ENCODE measurements around the gene RAB11FIP4. TPM values are rescaled to one million over a fixed set of nuclear protein-coding genes. Genes with fewer than 3 reads are reported as not detected.

The RAB11FIP4 gene
- total and polyA plus RNA-seq, 2 of the 8 experiments (the other 6 are each of a cell fraction or from before 2014, with no cell fraction given), result 21.7 to 53.2 TPM

DNA sequence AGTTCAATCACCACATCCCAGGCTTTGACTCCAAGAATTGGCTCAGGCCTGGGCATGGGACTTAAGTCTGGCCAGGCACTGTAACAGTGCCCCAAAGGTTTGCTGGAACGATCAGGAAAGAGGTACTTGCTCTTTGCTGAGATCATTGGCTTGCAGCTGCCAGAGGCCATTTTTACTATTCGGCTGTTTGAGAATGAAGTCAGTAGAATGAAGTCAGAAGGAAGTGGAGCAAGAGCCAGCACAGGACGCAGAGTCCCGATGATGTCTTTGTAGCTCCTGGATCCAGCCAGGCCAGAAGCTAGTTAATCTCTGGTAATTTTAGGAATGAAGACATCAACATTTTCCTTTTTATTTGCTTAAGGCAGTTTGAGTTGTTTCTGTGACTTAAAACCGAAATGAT lies 195.5 kb downstream of the RAB11FIP4 start:
- H3K4me3 ChIP-seq (ENCODE audit: extremely low read depth in 1 of 4, insufficient read depth in 2 of 4, low read depth in 3 of 4, low read length in 4 of 4), result no peak overlapping the region
- DNase-seq (ENCODE audit: low read depth in 1 of 2, low spot score in 2 of 2) (no peak), FAIRE-seq (no peak)
- H2BK120ac ChIP-seq (replicated peaks; ENCODE audit: low read depth, low read length), result no peak overlapping the region
- H3K79me1 ChIP-seq (ENCODE audit: low read depth, low read length), result no peaks in the 10 kb centered on the region
- H3K18ac ChIP-seq (ENCODE audit: extremely low read depth, low read length), result no peak overlapping the region
- H4K91ac ChIP-seq (replicated peaks; ENCODE audit: insufficient read length, low read length), result no peak overlapping the region
- no peak overlapping the region for H2BK5ac ChIP-seq (ENCODE audit: low read depth, low read length)
- no peak overlapping the region for H3K4me2 ChIP-seq (ENCODE audit: insufficient read depth in 1 of 2, low read depth in 2 of 2, low read length in 2 of 2)
- H2BK15ac ChIP-seq (ENCODE audit: low read length), result no peak overlapping the region
- H3K4ac ChIP-seq (replicated peaks; ENCODE audit: insufficient read length, low read depth, low read length), result no peak overlapping the region
- no peaks in the 10 kb centered on the region for H3K36me3 ChIP-seq (ENCODE audit: control insufficient read depth in 2 of 4, insufficient read depth in 4 of 4, low read length in 3 of 4)
- no peaks in the 10 kb centered on the region for H3K27me3 ChIP-seq (replicated peaks in 1 of 4; ENCODE audit: control insufficient read depth in 3 of 4, extremely low read depth in 1 of 4, insufficient read depth in 3 of 4, low read length in 3 of 4)
- H2AFZ ChIP-seq (ENCODE audit: low read length), result no peak overlapping the region
- no peaks in the 10 kb centered on the region for H3K79me2 ChIP-seq (ENCODE audit: control insufficient read depth in 1 of 2, insufficient read depth in 2 of 2, low read length in 2 of 2)
- H3K23me2 ChIP-seq (ENCODE audit: low read depth, low read length), result no peaks in the 10 kb centered on the region
- H4K8ac ChIP-seq (ENCODE audit: extremely low read depth, insufficient read depth, low read length), result no peak overlapping the region
- no peak overlapping the region for H2BK12ac ChIP-seq (ENCODE audit: low read depth, low read length)
- H3K27ac ChIP-seq (ENCODE audit: low read depth, low read length), result no peak overlapping the region
- ChIA-PET CTCF (ENCODE audit: partially characterized antibody) (no interaction called here), POLR2A (ENCODE audit: partially characterized antibody) (no interaction called here)
- H3K9me3 ChIP-seq (ENCODE audit: insufficient read depth in 2 of 2, low read depth in 1 of 2, low read length in 1 of 2), result no peaks in the 10 kb centered on the region
- H2BK20ac ChIP-seq (ENCODE audit: low read length), result no peak overlapping the region
- no peak overlapping the region for H3K23ac ChIP-seq (ENCODE audit: insufficient read length)
- no peaks in the 10 kb centered on the region for H3K4me1 ChIP-seq (replicated peaks in 1 of 4; ENCODE audit: control insufficient read depth in 3 of 4, insufficient read depth in 4 of 4, low read length in 3 of 4)
- H3K9ac ChIP-seq (replicated peaks in 1 of 4; ENCODE audit: extremely low read depth in 1 of 4, low read depth in 3 of 4, low read length in 3 of 4), result no peak overlapping the region
- H4K5ac ChIP-seq (ENCODE audit: insufficient read length, low read depth, low read length), result no peak overlapping the region
- no peaks in the 10 kb centered on the region for H4K20me1 ChIP-seq (replicated peaks in 1 of 2; ENCODE audit: control insufficient read depth in 1 of 2, insufficient read depth in 2 of 2, low read length in 2 of 2)
- no peak overlapping the region for H3K56ac ChIP-seq (replicated peaks; ENCODE audit: insufficient read length, low read depth, low read length)
- 93% methylated on average over 5 of the region's 5 CpGs; no CpG with 5 or more reads in 1 of the 2 experiments for WGBS, 2 experiments (ENCODE audit: extremely low coverage in 1 of 2, insufficient coverage in 1 of 2, insufficient read length in 1 of 2, insufficient replicate concordance in 2 of 2, low coverage in 1 of 2, low lambda C conversion rate in 2 of 2, missing lambda C conversion rate in 1 of 2)
- no peak overlapping the region for H2AK5ac ChIP-seq (ENCODE audit: low read depth, low read length)
- no peak overlapping the region for H3K14ac ChIP-seq (ENCODE audit: insufficient read length)
- TF ChIP-seq EP300 (IDR thresholded peaks at IDR 0.05; ENCODE audit: borderline replicate concordance in 1 of 2, low read depth in 2 of 2, low read length in 2 of 2) (no peak), CBX8 (IDR thresholded peaks at IDR 0.05; ENCODE audit: borderline replicate concordance, low read depth, low read length) (no peak), BCL11A (IDR thresholded peaks at IDR 0.05; ENCODE audit: low read depth in 2 of 2, low read length in 2 of 2) (no peak), KDM5A (IDR thresholded peaks at IDR 0.05; ENCODE audit: low read length) (no peak), SIRT6 (IDR thresholded peaks at IDR 0.05; ENCODE audit: low read length) (no peak), RAD21 (IDR thresholded peaks at IDR 0.05 in 1 of 2, conservative IDR thresholded peaks at IDR 0.05 in 1 of 2; ENCODE audit: low read depth in 2 of 2, low read length in 2 of 2) (no peak), CTBP2 (IDR thresholded peaks at IDR 0.05; ENCODE audit: borderline replicate concordance, insufficient read depth, insufficient read length, low read length) (no peak), EGR1 (IDR thresholded peaks at IDR 0.05; ENCODE audit: borderline replicate concordance, low read depth, low read length) (no peak), GTF2F1 (IDR thresholded peaks at IDR 0.05; ENCODE audit: borderline replicate concordance, low read depth, low read length) (no peak), CBX5 (IDR thresholded peaks at IDR 0.05; ENCODE audit: low read depth, low read length) (no peak), NANOG (IDR thresholded peaks at IDR 0.05; ENCODE audit: insufficient read depth, low read depth, low read length, poor library complexity, severe bottlenecking) (no peak), POU5F1 (IDR thresholded peaks at IDR 0.05; ENCODE audit: low read depth, low read length) (no peak), HDAC6 (IDR thresholded peaks at IDR 0.05; ENCODE audit: low read depth, low read length) (no peak)
- TF ChIP-seq, protein P1, sequence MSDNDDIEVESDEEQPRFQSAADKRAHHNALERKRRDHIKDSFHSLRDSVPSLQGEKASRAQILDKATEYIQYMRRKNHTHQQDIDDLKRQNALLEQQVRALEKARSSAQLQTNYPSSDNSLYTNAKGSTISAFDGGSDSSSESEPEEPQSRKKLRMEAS (IDR thresholded peaks at IDR 0.05), result no peak
